ENCODE results near the gene CILP.

DNA sequence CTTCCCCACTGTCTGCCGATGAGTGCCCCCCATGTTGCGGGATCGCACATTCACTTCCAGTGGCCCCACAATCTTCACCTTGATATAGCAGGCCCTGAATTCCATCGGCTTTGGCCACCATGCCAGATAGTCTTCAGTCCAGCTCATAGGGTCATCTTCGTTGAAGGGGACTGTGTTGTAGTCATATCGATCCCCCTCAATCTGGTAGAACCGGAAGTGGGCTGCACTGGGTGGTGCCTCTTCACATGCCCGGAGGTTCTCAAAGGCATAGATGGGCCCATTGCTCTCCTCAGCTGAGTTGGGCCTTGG, 14.0 kb downstream of the CILP start:
- TF ChIP-seq SUZ12 (IDR thresholded peaks at IDR 0.05; ENCODE audit: extremely low read depth, insufficient read depth, insufficient read length) (no peak), YY1 (IDR thresholded peaks at IDR 0.05; ENCODE audit: insufficient read depth, insufficient read length) (no peak), ZNF274 (IDR thresholded peaks at IDR 0.05; ENCODE audit: low read depth, low read length) (no peak)

Measured in NT2/D1 (cell line).